Measurements from ENCODE around the gene RMRP.
A peak's percentile ranks its signal among the peaks of the same experiment; 100 is the strongest.

DNA sequence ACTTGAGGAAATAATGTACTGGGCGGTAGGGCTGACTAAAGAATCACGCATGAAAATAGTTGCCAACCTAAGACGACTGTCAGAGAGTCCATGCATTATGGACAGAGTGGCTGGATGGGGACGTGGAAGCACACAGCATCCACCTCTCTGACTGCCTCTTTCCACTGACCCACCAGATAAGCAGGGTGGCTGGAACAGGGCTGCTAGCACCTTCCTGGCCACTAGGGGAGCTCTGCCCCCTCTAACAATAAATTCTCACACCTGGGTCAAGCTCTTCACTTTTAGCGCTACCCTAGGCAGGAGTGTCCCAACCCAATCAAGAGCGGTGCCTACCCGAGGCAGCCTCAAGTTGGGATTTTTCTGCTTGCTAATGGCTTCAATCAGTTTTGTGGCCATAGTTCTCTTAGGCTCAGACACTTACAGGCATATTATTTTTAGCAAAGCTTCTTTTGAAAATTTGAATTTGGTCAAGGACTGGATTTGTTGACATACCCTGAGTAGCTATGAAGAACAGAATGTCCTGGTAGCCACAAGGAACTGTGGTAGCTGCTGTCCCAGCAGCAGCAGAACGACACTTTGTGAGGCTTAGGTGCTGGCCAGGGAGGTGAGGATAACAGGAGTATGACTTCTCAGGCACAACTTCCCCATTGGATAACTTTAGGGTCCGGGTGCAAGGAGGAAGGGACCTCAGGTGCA is 38.8 kb upstream of the RMRP start:
- TF ChIP-seq, protein P1, sequence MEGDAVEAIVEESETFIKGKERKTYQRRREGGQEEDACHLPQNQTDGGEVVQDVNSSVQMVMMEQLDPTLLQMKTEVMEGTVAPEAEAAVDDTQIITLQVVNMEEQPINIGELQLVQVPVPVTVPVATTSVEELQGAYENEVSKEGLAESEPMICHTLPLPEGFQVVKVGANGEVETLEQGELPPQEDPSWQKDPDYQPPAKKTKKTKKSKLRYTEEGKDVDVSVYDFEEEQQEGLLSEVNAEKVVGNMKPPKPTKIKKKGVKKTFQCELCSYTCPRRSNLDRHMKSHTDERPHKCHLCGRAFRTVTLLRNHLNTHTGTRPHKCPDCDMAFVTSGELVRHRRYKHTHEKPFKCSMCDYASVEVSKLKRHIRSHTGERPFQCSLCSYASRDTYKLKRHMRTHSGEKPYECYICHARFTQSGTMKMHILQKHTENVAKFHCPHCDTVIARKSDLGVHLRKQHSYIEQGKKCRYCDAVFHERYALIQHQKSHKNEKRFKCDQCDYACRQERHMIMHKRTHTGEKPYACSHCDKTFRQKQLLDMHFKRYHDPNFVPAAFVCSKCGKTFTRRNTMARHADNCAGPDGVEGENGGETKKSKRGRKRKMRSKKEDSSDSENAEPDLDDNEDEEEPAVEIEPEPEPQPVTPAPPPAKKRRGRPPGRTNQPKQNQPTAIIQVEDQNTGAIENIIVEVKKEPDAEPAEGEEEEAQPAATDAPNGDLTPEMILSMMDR (IDR thresholded peaks at IDR 0.05) = peak; percentile 68 to 82 (median 78)
- no peak for TF ChIP-seq POLR2A (IDR thresholded peaks at IDR 0.05)

Data from esophagus squamous epithelium (tissue), 4 donors.